G401 (cell line): Measurements from ENCODE around the gene ARHGAP10. TPM values are rescaled to one million over a fixed set of nuclear protein-coding genes. Genes with fewer than 3 reads are reported as not detected.

Source experiments
- DNase-seq: peaks from one replicate; pipeline ENCODE4 v3.0.0-alpha.2; 2015; ENCODE audit warnings: low spot score
- in situ Hi-C: cut with HindIII; loops from 2 replicates; pipeline ENCODE4 v1.10.0; 2016; ENCODE audit warnings: low sequenced_read_pairs, mixed read lengths
- total RNA-seq: library from RNA; depleted of rRNA; stranded (reverse); fragments of >200 nt; shearing (Covaris generic); gene quantifications from 2 replicates; pipeline ENCODE4 v1.2.3, GENCODE V29; 2014

ARHGAP10 gene
- total RNA-seq, 1 experiment from 2014 or later: 3.7 TPM

DNA sequence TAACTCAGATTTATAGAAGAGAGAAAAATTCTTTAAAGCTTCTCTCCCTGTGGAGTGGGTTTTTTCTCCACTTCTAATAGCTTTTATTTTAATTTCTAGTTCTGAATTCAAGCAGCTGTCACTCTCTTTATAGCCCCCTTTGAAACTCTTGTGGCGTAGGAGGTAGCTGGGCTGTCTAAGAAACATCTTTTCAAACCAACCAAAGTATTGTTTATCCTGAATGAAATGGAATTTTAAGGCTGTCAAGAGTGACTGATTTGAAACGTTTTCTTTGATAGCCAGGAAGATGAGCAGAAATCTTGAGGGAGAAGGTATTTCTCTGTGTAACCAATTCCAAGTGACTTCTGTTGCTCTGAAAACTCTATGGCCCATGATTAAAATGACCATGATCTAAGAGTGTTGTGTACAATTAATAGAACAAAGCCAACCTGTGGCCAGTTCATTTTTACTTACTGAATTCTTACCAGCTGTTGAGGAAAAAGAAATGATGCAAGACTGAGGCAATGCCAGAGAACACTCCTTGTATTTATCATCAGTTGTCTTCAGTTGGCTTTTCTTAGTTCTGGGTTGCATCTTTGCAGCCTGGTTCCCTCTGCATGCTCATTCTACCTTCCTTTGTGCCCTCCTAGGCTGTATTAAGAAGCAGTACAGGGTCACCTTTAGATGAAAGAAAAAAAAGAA, 298.4 kb downstream of the ARHGAP10 start:
- in situ Hi-C loops: no loop called here
- DNase-seq: no peak

DNA sequence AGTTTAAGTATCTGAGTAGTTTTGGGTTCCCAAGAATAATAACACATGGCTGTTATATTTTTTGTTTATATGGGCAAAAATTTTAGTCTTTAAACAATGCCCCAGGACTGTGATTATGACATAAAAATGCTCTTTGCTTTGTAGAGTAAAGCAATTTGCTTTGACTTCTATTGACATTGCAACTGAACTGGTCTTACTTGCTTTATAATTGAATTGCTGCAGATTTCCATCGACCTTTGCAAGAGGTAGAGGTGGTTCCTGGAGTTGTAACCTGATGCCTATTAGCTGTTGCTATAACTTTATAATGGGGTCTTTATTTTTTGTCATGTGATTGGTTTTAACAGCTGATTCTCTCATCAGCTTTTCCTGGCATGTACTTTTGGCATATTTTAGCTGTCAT, 302.9 kb downstream of the ARHGAP10 start:
- no peak for DNase-seq
- in situ Hi-C loops: no loop called here

DNA sequence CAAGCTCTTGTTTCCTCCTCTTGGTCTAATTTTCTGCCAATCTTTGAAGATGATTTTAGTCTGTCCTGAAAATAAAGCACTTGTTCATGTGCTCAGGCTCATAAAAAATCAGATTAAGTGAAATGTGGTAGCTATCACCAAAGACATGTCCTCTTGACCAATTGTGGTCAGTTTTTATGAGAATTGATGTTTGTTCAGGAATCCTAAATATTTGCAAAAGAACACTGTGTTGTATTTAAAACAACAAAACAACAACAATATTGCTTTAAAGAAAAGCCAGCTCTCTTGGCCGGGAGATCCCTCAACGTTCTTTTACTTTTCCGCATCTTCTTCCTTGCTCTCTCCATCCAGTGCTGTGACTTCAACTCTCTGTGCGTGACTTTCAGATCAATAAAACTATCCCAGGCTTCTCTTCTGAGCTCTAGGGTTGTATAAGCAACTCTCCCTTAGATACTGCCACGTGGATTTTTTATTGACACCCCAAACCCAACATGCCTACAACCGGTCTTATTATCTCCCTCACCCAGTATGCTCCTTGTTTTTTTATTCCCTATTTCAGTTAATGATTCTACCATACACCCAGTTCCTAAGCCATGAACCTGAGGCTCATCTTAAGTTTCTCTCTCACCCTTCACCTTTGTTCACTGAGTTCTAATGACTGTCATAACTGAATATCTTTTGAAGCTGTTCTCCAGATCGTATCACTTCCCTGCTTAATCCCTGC, 309.9 kb downstream of the ARHGAP10 start:
- no peak for DNase-seq
- in situ Hi-C loops: no loop called here

DNA sequence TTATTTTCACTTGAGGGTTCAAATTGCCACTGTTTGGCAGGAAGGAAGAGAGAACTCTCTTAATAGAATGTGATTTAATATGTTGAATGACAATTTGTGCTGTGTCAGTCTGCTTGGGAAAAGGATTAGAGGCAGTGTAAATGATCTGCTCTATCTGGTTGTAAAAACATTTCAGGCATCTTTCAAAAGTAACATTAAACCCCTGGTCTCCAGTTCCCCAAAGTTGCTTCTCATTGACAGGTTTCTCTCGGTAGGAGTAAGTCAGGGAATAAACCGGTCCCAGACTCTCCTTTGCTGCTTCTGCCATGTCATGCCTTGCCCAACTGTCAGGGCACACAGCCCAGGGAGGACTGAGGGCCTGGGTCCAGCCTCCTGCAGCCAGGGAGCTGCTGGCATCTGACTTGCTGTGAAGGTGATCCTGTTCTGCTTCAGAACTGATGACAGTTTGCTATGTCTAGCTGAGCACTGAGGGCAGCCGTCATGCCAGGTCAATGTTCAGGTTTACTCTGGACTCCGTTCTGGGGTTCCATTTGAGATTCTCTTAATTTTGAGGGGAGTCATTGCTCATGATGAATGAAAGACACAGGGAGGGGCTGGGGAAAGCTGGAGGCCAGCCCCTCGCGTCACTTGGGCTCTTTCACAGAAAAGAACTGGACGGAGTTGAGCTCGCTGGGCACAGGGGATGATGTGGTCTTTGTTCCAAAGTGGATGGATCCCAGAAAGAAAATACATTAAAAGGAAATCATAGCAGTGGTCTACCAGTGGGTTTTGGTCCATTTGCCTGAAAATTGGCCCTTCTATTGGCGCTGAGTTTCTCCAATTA, 312.4 kb downstream of the ARHGAP10 start:
- DNase-seq: peak; percentile 79
- in situ Hi-C loops: no loop called here

DNA sequence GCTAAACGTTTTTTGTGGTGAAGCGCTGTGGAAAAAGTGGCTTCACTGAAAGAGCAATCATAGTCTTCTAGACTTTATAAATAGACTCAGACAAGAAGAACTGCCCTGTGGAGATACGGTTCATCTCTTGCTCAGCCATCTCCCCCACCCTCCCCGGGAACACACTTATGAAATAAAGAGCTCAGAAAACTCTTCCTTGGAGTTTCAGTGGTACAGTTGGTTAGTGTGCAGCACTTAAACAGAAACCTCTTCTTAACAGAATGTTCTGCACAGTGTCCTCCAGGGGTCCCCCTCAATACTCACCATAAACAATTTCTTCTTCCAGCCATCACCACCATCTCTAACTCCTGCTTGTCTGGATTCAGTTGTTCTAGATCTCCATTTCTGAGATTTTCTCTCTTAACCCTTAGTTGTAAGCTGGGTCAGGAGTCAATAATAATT, 313.0 kb downstream of the ARHGAP10 start:
- DNase-seq: peak; percentile 51
- in situ Hi-C loops: no loop called here

DNA sequence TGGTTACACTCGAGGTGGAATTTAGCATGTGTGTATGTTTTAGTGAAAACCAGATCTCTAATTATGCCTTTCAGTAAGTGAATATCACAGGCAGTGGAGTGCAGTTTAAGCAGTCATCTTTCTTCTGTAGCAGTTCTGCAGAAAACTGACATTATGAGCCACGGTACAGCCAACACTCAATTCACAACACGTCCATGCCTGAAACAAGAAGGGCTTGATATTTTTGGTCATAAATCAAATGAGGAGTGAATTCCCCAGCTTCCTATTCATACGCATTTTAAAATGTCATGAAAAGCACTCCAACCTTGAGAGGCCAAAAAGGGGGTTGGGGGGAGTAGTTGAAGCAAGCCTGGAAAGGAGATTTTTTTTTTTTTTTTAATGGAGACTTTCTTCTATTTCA, 316.7 kb downstream of the ARHGAP10 start:
- in situ Hi-C loops: no loop called here
- DNase-seq: no peak

DNA sequence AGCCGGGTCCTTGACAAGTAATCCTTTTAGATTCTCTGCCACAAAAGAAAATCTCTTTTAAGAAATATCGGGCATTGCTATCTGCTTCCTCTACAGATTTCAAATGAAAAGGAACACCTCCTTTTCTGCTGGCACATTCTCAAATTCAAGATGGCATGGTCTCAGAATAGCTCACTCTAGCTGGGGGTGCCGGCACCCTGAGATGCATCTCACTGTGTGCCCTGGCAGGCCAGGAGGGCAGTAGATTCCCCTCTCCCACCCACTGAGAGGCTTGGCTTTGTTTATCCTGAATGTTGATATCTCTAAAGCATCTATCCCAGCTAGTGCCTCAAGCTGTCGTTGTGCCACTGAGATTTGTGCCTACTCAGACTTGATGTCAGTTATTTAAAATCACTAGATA, 319.5 kb downstream of the ARHGAP10 start:
- in situ Hi-C loops: no loop called here
- no peak for DNase-seq

DNA sequence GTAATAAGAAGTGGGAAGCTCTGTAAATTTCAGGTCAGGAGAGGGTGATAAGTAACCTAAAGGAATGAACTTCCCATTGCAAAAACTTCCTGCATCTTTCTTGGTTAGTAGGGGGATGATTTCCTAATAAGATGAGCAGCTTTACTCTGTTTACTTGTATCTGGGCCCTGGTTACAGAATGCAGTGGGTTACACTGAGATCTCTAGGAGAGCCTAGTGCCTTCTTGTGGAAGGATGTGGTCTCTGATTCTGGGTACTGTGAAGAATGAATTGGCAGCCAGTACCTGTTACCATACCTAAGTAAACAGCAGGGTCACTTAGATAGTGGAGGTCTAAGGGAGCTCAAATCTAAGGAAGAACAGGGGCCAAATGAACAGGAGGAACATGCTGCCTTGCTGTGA, 320.6 kb downstream of the ARHGAP10 start:
- in situ Hi-C loops: no loop called here
- DNase-seq: no peak

DNA sequence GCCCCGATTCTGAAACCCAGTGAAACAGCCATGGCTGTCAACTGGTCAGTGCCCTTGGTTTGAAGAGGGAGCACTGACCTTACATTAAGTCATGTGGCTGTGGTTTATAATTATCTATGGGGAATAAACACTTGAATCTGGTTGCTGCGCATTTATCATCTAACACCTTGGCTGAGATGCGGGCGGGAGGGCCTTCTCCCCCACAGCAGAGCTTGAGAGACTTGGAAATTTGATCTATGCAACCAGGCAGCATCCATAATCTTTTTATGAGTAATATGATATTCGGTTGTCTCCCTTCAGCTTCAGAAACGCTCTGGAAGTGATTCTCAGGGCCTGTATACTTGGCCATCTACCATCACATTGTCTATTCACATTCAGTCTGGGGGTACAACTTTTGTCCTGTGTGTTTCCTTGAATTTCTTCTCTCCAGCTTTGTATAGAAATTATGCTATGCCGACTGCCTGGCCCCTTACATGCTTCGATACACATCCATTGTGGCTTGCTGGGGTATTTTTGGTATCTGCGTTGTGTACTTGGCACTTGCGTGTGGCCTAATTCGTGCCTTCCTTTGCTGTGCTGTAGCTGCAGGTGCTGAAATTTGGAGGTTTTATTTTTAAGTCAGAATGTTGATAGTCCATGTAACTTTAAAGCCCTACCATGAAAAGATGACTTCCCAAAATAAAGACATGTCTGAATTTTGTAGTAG, 321.6 kb downstream of the ARHGAP10 start:
- in situ Hi-C loops: no loop called here
- DNase-seq: no peak

DNA sequence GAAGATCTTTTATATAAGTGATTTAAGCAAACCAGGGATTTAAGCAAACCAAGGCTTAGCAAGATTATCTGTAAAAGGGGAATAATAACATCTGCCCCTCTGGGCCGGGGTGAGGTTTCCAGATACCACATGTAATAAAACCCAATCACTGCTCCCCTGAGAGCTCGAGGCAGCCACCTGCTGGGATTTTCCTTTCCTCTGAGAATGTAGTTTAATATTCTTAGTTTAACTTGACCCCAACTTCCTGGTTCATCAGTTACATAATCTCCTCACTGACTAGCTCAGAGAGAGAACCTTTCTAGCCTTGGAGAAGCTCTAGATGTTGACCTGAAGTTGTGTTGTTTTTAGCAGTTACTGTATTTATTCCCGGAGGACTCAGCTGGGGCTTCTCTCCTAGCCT, 322.4 kb downstream of the ARHGAP10 start:
- DNase-seq: no peak
- in situ Hi-C loops: no loop called here

DNA sequence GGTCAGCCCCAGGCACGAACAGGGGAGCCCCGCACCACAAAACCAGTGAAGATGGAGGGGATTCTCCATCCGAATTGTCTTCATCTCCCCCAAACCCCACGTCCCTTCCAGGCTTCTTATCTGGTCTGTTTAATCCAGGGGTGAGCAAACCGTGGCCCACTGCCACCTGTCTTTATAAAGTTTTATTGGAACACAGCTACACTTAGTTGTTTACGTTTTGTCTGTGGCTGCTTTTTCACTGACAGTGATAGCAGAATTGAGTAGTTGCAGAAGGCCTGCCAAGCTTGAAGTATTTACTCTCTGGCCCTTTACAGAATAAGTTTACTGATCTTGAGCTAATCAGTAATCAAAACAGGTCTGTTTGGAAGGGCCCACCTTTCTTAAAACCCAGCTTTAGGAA, 324.0 kb downstream of the ARHGAP10 start:
- in situ Hi-C loops: no loop called here
- DNase-seq: no peak

DNA sequence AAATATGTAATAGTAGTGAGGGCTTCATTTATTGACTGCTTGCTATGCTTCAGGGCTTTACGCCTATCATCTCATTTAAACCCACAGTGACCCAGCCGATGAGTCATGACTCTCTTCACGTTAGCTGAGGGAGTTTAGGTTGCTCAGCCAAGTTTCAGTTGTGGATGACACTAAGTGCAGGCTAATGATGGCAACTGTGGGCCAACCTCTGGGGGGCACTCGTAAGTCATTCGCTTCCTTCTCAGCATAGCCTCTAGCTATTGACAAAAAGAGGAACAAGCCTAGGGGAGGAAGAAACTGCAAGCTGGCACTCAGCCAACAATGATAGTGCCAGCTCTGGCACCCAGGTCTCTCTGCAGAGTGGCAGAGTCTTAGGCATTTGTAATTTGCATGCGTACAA, 325.0 kb downstream of the ARHGAP10 start:
- in situ Hi-C loops: no loop called here
- DNase-seq: peak; percentile 13

DNA sequence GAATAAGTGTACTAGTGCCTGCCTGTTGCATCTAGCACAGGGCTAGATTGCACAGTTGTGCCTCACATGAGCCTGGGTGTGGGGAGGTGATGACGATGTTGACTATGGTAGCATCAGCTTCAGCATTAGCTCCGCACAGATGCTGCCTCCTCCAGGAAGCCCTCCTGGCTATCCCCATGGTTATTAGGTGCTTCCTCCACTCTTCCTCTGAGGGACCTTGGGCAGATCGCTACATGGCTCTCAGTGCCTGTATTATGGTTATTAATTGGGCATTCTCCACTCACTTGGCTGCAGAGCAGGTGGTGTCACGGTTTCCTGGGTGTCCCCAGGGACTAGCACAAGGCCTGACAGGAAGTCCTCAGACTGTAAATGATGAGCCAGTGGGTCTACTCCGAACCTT, 325.6 kb downstream of the ARHGAP10 start:
- no peak for DNase-seq
- in situ Hi-C loops: no loop called here

DNA sequence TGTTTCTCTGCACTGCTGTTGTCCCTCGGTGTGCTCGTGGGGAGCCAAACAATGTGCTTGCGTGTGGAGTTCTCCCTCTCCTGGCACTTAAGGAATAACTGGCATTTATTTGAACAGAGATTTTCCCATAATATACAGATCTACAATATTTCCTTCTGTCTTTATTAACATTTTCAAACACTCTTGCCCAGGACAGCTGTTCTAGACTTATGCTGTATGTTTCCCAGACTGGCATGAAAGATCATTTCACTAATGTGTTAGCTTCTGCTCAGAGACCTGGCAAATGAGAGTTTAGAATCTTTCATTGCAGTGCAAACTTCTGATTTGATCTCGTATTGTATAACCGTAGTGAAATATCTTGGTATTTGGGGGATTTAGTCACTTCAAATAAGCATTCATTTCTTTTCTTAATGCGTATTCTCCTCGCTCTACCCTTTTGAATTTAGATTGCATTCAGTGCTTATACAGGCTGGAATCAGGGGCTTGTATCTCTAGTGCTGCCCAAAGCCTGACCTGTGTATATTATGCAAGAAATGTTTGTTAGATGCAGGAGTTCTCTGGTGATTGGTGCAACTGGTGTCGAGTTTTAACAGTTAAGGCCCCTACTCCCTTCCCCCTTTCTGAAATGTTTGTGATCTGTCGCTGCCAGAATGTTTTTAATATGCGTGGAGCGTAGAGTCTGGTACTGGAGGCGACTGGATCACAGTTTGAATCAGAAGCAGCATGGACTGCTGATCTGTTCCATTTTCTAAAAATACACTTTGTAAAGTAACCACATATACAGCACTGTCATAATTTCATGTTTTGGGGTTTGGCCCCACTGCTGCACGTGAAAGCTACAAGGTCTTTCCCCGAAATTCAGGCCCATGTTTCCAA, 326.3 kb downstream of the ARHGAP10 start:
- DNase-seq: peak; percentile 14
- in situ Hi-C loops: no loop called here

DNA sequence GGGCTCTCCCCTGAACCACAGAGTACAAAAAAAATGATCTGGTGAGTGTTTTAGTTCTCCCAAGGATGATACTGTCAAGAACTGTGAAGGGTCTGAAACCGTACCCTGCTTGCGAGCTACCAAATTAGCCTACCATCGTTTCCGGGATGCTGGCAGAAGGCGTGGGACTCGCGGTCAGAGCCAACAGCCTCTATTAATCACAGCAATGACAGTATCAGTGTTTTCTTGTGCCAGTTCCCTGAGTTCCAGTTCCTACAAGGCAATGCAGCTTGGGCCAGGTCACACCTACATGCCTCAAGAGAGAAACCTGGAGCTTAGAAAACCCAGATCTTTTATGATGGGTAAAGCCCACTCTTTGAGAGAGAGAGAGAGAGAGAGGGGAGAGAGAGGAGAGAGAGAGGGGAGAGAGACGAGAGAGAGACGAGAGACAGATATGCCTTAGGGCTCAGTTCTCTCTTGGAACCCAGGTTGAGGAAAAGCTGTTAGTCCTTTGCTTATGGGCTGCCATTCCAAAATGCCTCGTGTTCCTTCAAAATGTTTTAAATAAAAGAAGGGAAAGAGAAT, 327.8 kb downstream of the ARHGAP10 start:
- in situ Hi-C loops: no loop called here
- no peak for DNase-seq

DNA sequence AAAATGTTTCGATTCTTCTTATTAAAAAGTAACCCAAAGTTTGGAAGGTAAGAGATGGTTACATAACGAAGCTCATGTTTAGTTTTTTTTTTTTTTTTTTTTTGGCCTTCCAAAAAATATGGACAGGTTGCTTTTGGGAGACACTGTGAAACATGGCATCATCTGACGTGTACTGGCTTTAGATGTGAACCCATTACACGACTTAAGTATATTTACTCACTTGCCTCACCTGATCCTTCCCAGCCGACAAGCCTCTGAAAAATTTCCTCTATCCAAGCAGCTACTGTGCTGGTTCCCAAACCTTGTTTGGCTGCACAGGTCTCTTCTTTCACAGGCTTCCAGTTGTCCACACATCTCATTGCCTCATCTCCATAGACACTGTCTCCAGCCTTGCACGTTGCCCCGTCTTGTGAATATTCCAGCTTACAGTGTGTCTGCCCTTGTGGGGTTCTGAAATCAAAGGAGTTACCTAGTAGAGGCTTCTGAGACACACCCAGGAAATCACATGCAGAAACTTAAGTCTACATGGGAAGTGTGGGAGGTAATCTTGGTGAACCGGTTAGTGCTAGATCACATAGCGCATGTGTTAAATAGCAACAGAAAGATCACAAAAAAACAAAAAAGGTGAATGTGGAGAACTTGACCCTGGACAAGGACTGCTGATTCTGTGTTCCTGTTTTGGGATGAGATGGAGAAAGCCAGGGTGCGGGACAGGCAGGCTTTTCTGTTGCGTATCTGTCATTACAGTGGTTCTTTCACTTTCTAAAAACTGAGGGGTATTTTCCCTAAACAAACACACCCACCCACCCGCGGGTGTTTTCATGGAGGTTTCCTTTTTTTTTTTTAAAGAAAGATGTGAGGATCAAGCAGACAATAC, 328.6 kb downstream of the ARHGAP10 start:
- in situ Hi-C loops: no loop called here

DNA sequence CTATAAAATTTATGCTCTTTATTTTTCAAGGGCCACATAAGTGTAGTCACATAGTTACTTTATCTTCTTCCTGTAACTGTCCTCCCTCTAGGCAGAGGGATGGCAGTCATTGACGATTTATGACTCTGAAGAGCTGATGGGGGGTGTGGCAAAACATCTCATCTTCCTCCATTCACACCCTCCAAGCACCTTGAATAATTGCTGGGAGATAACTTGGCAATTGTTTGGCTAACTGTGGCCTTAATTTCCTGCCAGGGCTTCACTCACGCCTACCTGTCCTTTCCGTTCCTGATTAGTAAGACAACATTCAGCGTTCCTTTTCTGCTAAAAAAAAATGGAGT, 329.2 kb downstream of the ARHGAP10 start:
- no peak for DNase-seq
- in situ Hi-C loops: no loop called here

More for the DNA sequence above, 328.6 kb downstream of the ARHGAP10 start:
- DNase-seq: no peak

DNA sequence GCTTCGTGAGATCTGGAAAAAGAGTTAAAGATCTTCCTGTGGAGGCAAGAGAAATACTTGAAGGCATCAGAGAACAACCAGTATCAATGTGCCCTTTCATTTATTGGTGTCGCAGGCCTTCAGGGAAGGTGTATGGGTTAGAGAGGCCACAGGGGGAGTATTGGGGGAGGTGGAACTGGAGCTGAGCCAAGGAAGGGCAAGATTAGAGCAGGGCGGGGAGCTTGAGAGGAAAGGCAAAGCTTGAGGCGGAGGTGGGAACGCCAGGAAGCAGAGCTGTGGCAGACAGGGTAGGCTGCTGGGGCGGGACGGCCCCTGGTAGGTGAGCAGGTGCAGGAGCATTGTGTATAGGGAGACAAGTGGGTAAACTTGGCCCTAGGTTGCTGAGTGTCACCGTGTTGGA, 329.9 kb downstream of the ARHGAP10 start:
- in situ Hi-C loops: no loop called here
- DNase-seq: no peak
